GM13976 (cell line): Measurements from ENCODE around the gene SPATA45.
"Not testable (repeated sequence)": the region's sequence is repeated elsewhere in the genome, so short reads cannot be mapped to it uniquely, and the experiment has no call there.

Source experiments
- DNase-seq: peaks from one replicate; pipeline ENCODE4 v3.0.0; 2012; ENCODE audit warnings: low spot score
- in situ Hi-C: fragments of 300-500 bp; cut with MboI; formaldehyde crosslinking; loops from one replicate; pipeline ENCODE4 v1.12.0; 2022; ENCODE audit warnings: low sequenced_read_pairs, mixed read lengths, inconsistent platforms; ENCODE audit not compliant: unreplicated experiment
- TF ChIP-seq, protein P1 (sequence below): IDR thresholded peaks from 2 replicates; pipeline ENCODE4 v1.5.1; 2012; ENCODE audit warnings: borderline replicate concordance, mild to moderate bottlenecking; ENCODE audit not compliant: insufficient read depth; ENCODE audit errors: extremely low read depth, missing control alignments, control extremely low read depth

The SPATA45 gene

DNA sequence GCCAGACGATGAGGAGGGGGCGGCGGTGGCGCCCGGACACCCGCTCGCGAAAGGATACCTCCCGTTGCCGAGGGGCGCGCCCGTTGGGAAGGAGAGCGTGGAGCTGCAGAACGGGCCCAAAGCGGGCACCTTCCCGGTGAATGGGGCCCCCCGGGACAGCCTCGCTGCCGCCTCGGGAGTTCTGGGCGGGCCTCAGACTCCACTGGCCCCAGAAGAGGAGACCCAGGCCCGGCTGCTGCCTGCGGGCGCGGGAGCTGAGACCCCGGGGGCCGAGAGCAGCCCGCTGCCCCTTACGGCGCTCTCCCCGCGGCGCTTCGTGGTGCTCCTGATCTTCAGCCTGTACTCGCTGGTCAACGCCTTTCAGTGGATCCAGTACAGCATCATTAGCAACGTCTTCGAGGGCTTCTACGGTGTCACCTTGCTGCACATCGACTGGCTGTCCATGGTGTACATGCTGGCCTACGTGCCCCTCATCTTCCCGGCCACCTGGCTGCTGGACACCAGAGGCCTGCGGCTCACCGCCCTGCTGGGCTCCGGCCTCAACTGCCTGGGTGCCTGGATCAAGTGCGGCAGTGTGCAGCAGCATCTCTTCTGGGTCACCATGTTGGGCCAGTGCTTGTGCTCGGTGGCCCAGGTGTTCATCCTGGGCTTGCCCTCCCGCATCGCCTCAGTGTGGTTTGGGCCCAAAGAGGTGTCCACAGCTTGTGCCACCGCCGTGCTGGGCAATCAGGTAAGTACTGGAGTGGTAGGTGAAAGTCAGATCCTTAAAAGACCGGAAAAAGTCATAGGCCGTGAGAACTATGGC, 11.2 kb upstream of the SPATA45 start:
- TF ChIP-seq, protein P1, sequence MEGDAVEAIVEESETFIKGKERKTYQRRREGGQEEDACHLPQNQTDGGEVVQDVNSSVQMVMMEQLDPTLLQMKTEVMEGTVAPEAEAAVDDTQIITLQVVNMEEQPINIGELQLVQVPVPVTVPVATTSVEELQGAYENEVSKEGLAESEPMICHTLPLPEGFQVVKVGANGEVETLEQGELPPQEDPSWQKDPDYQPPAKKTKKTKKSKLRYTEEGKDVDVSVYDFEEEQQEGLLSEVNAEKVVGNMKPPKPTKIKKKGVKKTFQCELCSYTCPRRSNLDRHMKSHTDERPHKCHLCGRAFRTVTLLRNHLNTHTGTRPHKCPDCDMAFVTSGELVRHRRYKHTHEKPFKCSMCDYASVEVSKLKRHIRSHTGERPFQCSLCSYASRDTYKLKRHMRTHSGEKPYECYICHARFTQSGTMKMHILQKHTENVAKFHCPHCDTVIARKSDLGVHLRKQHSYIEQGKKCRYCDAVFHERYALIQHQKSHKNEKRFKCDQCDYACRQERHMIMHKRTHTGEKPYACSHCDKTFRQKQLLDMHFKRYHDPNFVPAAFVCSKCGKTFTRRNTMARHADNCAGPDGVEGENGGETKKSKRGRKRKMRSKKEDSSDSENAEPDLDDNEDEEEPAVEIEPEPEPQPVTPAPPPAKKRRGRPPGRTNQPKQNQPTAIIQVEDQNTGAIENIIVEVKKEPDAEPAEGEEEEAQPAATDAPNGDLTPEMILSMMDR: no peak
- in situ Hi-C loops: no loop called here
- DNase-seq: peak; percentile 63

GRCh38 chr1:212857992-212858460, 10.6 kb upstream of the SPATA45 start, which contains the start of gene FLVCR1:
Gene FLVCR1, plus strand, starts transcription at chr1:212858275. Its CDS starts 178 bp downstream, at chr1:212858453.
- TF ChIP-seq, protein P1: no peak
- DNase-seq: peak; percentile 98
- in situ Hi-C loops: no loop called here

DNA sequence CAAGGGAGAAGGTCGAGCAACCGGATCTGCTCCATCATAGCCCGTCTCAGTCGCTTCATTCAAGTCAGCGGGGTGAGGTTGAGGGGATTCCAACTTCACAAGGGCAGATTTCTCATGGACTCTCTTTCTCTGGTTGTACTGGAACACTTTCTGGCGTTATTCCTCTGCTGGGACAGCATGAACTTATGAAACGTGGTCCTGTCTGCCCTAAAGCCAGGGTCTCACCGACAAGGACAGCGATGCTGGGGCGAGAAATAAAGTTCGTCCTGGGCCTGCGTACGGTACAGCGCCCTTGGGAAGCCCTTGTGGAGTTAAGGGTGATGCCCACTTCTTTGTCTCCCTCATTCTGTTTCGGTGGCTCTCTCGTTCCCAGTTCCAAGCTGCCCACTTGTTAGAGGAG, 9.3 kb upstream of the SPATA45 start:
- in situ Hi-C loops: no loop called here
- no peak for DNase-seq
- TF ChIP-seq, protein P1: no peak

DNA sequence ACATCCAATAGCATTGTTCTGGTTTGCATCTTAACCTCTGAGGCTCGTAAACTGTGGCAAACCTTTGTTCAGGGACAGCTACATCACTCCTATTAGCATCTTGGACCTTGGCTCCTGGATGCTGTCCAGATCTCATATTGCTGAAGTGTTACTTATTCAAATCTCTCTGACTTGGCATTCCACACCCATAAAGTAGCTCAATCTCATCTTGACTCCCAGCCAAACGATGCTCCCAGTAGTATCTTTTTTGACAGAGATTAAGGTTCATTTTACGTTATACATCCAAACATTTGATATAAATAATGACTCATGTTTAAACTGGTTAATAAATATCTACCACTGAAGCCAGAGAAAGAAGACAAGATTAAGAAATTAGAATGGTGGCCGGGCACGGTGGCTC, 6.2 kb upstream of the SPATA45 start:
- no peak for DNase-seq
- in situ Hi-C loops: no loop called here
- TF ChIP-seq, protein P1: no peak

DNA sequence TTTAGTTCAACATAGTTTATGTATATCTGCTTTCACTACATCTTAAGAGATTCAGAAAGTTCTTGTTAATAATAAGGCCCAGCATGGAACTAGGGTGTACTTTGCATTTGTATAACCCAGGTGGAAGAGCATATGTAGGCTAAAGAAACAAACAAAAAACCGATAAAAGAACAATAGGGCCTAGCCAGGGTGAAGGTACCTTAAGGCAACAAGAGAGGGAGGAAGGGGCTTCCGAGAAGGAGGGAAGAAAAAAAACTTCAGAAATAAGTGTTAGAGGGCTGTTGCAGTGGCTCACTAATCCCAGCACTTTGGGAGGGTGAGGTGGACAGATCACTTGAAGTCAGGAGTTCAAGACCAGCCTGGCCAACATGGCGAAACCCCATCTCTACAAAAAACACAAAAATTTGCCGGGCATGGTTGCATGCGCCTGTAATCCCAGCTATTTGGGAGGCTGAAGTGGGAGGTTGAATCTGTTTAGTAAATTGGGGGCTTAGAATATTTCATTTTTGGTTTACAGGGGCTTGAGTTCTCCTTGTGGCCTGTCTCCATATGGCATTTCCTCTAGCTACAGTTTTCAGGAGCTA, 4.7 kb upstream of the SPATA45 start:
- no peak for DNase-seq
- TF ChIP-seq, protein P1: no peak
- in situ Hi-C loops: no loop called here

- DNase-seq: not testable (repeated sequence)
These were observed 2.9 kb downstream of the SPATA45 start for GRCh38 chr1:212844521-212844920.

DNA sequence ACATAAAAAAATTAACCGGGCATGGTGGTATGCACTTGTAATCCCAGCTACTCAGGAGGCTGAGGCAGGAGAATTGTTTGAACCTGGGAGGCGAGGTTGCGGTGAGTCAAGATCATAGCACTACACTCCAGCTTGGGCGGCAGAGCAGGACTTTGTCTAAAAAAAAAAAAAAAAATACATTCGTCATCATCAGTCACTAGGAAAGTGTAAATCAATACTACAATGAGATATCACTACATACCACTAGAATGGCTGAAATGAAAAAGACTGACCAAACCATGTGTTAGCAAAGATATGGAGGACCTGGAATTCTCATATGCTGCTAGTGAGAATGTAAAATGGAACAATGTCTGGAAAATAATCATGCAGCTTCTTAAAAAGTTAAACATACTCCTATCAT, 9.3 kb downstream of the SPATA45 start:
- DNase-seq: no peak
- in situ Hi-C loops: no loop called here
- TF ChIP-seq, protein P1: no peak

More at GRCh38 chr1:212844521-212844920, 2.9 kb downstream of the SPATA45 start:
- in situ Hi-C loops: not testable (repeated sequence)

DNA sequence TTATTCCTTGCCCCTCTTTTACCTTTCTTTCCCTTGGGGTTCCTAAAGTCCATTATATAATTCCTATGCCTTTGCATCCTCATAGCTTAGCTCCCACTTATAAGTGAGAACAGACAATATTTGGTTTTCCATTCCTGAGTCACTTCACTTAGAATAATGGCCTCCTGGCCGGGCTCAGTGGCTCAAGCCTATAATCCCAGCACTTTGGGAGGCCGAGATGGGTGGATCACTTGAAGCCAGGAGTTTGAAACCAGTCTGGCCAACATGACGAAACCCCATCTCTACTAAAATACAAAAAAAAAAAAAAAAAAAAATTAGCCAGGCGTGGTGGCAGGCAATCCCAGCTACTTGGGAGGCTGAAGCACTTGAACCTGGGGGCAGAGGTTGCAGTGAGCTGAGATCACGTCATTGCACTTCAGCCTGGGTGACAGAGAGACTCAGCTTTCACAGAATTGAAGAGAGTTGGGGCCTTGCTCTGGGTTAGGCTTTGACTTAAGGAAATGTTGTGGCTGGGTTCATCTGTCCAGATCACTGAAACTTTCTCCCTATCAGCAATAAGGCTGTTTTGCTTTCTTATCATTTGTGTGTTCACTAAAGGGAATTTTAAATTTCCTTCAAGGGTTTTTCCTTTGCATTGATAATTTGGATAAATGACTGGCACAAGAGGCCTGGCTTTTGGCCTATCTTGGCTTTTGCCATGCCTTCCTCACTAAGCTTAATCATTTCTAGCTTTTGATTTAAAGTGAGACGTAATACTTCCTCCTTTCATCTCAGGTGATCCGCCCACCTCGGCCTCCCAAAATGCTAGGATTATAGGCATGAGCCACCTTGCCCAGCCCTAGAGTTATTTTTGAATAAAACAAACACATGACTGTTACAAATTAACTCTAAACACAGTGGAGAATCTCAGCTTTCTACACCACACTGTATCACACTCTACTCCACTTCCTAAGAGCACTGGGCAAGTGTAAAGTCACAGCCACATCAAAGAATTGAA, 13.9 kb downstream of the SPATA45 start:
- in situ Hi-C loops: not testable (repeated sequence)
- peak; percentile 48 for DNase-seq
